Gastrocnemius medialis (tissue), 4 donors: ENCODE measurements around the gene SGTA. TPM values are rescaled to one million over a fixed set of nuclear protein-coding genes. Genes with fewer than 3 reads are reported as not detected.

Experiments
- ATAC-seq, 2 donors: fragments of 150-250 bp; one replicate each; pipeline ENCODE4 v1.9.1; 2016
- DNase-seq, 2 donors: peaks; one replicate each; pipeline ENCODE4 v3.0.0-alpha.2; 2019
- H3K27ac ChIP-seq, 4 donors: fragments of 200-600 bp; sonication (generic); 1 replicate in 1 of 4; 2 replicates in 3 of 4; pipeline ENCODE4 v1.5.1; 2016 to 2018; ENCODE audit warnings: mild to moderate bottlenecking in 2 of 4, moderate library complexity in 1 of 4
- H3K27me3 ChIP-seq, 3 donors: fragments of 200-600 bp; sonication (generic) in 2 of 3; 1 replicate in 1 of 3; 2 replicates in 2 of 3; pipeline versions ENCODE4 v1.5.1 to v1.6.0; 2016 to 2019; ENCODE audit warnings: mild to moderate bottlenecking in 1 of 3, moderate library complexity in 1 of 3
- H3K36me3 ChIP-seq, 2 donors: fragments of 200-600 bp; sonication (generic) in 1 of 2; one replicate each; pipeline ENCODE4 v1.5.1; 2017 to 2018
- H3K4me1 ChIP-seq, 2 donors: fragments of 200-600 bp; sonication (generic) in 1 of 2; one replicate each; pipeline ENCODE4 v1.5.1; 2016 to 2017; ENCODE audit warnings: mild to moderate bottlenecking in 2 of 2
- H3K4me3 ChIP-seq, 4 donors: fragments of 200-600 bp; sonication (generic) in 3 of 4; 1 replicate in 1 of 4; 2 replicates in 3 of 4; pipeline ENCODE4 v1.5.1; 2016 to 2019; ENCODE audit warnings: mild to moderate bottlenecking in 2 of 4
- H3K9me3 ChIP-seq, 3 donors: fragments of 200-600 bp; sonication (generic) in 2 of 3; 1 replicate in 1 of 3; 2 replicates in 2 of 3; pipeline ENCODE4 v1.5.1; 2016 to 2019
- CTCF ChIP-seq, 5 experiments: fragments of 450-650 bp in 3 of 5; fragments of 200-600 bp in 2 of 5; sonication (generic) in 2 of 5; IDR thresholded peaks in 4 of 5; conservative IDR thresholded peaks in 1 of 5; 1 replicate in 4 of 5; 2 replicates in 1 of 5; pipeline ENCODE4 v1.5.1; 2016 to 2019; ENCODE audit warnings: antibody characterized with exemption in 5 of 5, mild to moderate bottlenecking in 3 of 5, moderate library complexity in 3 of 5
- POLR2A ChIP-seq, 2 donors: fragments of 450-650 bp; IDR thresholded peaks; one replicate each; pipeline ENCODE4 v1.6.1; 2017; ENCODE audit warnings: antibody characterized with exemption in 2 of 2, mild to moderate bottlenecking in 2 of 2, moderate library complexity in 2 of 2
- in situ Hi-C, 4 donors: fragments of 200-750 bp; cut with MboI; loops; one replicate each; pipeline versions ENCODE4 v1.15.0 to v1.8.0; 2017; ENCODE audit warnings: low sequenced_read_pairs in 4 of 4
- intact Hi-C: fragments of 100-400 bp; cut with DNase I; formaldehyde crosslinking; loops from one replicate; pipeline ENCODE4 v1.15.1; 2023; ENCODE audit warnings: low total_unique reads
- total RNA-seq, 4 donors: library from RNA; depleted of rRNA; stranded (reverse); fragments of >200 nt; gene quantifications; one replicate each; pipeline versions ENCODE4 v1.1.0 to v1.2.3, GENCODE V29; 2016

Gene SGTA
- total RNA-seq, 4 donors from 2014 or later = 70.0 to 114 (median 91.2) TPM

GRCh38 chr19:2719920-2720776 is 62.9 kb downstream of the SGTA start:
- TF ChIP-seq CTCF (IDR thresholded peaks at IDR 0.05 in 4 of 5, conservative IDR thresholded peaks at IDR 0.05 in 1 of 5) = no peak
- TF ChIP-seq POLR2A (IDR thresholded peaks at IDR 0.05) = no peak
- peaks cover 0 to 4% (median 4%) of the 10 kb centered on the region in 3 donors for H3K9me3 ChIP-seq
- no peak for ATAC-seq

GRCh38 chr19:2719232-2719735 is 63.8 kb downstream of the SGTA start:
- peaks cover 0 to 4% (median 4%) of the 10 kb centered on the region in 3 donors for H3K9me3 ChIP-seq
- H3K4me3 ChIP-seq = no peak overlapping the region
- no peaks in the 10 kb centered on the region for H3K36me3 ChIP-seq
- in situ Hi-C loops (no loop called here), intact Hi-C loops (no loop called here)
- no peak overlapping the region for H3K27ac ChIP-seq
- H3K4me1 ChIP-seq = peaks cover 12 to 14% of the 10 kb centered on the region in 2 donors
- no peak for TF ChIP-seq CTCF (IDR thresholded peaks at IDR 0.05 in 4 of 5, conservative IDR thresholded peaks at IDR 0.05 in 1 of 5)
- DNase-seq (no peak), ATAC-seq (no peak)
- H3K27me3 ChIP-seq = peaks cover 24 to 34% (median 29%) of the 10 kb centered on the region in 3 donors

More at GRCh38 chr19:2719920-2720776, 62.9 kb downstream of the SGTA start:
- in situ Hi-C loops = no loop called here
- Histone ChIP-seq H3K4me1 (peaks cover 12 to 14% of the 10 kb centered on the region in 2 donors), H3K27me3 (peaks cover 28 to 37% (median 29%) of the 10 kb centered on the region in 3 donors), H3K4me3 (peak overlapping the region in 1 of 4 donors; percentile 23), H3K27ac (no peak overlapping the region), H3K36me3 (no peaks in the 10 kb centered on the region)
- intact Hi-C loops = no loop called here
- DNase-seq = no peak

GRCh38 chr19:2717638-2718541 is 65.2 kb downstream of the SGTA start:
- H3K27ac ChIP-seq = no peak overlapping the region
- intact Hi-C loops = no loop called here
- no peak for ATAC-seq

More at GRCh38 chr19:2717638-2718541, 65.2 kb downstream of the SGTA start:
- no peak for TF ChIP-seq CTCF (IDR thresholded peaks at IDR 0.05 in 4 of 5, conservative IDR thresholded peaks at IDR 0.05 in 1 of 5)
- no peak for TF ChIP-seq POLR2A (IDR thresholded peaks at IDR 0.05)
- in situ Hi-C loops = no loop called here
- Histone ChIP-seq H3K4me1 (peaks cover 7 to 9% of the 10 kb centered on the region in 2 donors), H3K9me3 (peaks cover 0 to 4% (median 4%) of the 10 kb centered on the region in 3 donors), H3K36me3 (no peaks in the 10 kb centered on the region), H3K27me3 (peaks cover 21 to 34% (median 29%) of the 10 kb centered on the region in 3 donors), H3K4me3 (no peak overlapping the region)
- no peak for DNase-seq
